ENCODE data around the gene WNT7B. TPM values are rescaled to one million over a fixed set of nuclear protein-coding genes. Genes with fewer than 3 reads are reported as not detected.

Gene WNT7B
- total RNA-seq, 1 experiment from 2014 or later = 0.33 TPM

GRCh38 chr22:45911601-45912271 lies 65.2 kb downstream of the WNT7B start:
- H3K4me1 Mint-ChIP-seq = no peaks in the 10 kb centered on the region
- peaks cover 6% of the 10 kb centered on the region for H3K9me3 Mint-ChIP-seq
- H3K27me3 Mint-ChIP-seq (ENCODE audit: low read depth) = no peaks in the 10 kb centered on the region; the same call in 1 of the 2 replicates
- H3K27ac Mint-ChIP-seq = no peak overlapping the region
- POLR2A ChIA-PET = no interaction called here
- CTCF ChIA-PET = interaction anchor here (0.6 to 2.6 kb wide), 6 partner anchors 14 to 240 kb away, joined by 3 to 9 read pairs (median 3); no protein-coding TSS in a partner anchor
- no peak; the same call in 1 of the 2 replicates for ATAC-seq
- no peak for DNase-seq (ENCODE audit: low spot score)
- TF ChIP-seq USF2 (CRISPR knock-in tag; IDR thresholded peaks at IDR 0.05) (no peak), ZNF425 (CRISPR knock-in tag; conservative IDR thresholded peaks at IDR 0.05) (no peak), GABPB1 (CRISPR knock-in tag; IDR thresholded peaks at IDR 0.05) (peak; percentile 64; the same call in 1 of the 2 replicates)
- no peak overlapping the region for H3K4me3 Mint-ChIP-seq
- H3K36me3 Mint-ChIP-seq = no peaks in the 10 kb centered on the region

- Mint-ChIP-seq H3K4me1 (no peaks in the 10 kb centered on the region), H3K27me3 (ENCODE audit: low read depth) (no peaks in the 10 kb centered on the region; the same call in 1 of the 2 replicates), H3K4me3 (no peak overlapping the region), H3K27ac (no peak overlapping the region), H3K9me3 (peaks cover 6% of the 10 kb centered on the region), H3K36me3 (no peaks in the 10 kb centered on the region)
- no peak for ATAC-seq
- ChIA-PET CTCF (interaction anchor here (0.6 to 2.6 kb wide), 5 partner anchors 15 to 241 kb away, joined by 3 to 9 read pairs (median 3); no protein-coding TSS in a partner anchor), POLR2A (no interaction called here)
- no peak for DNase-seq (ENCODE audit: low spot score)
- TF ChIP-seq ZNF121 (CRISPR knock-in tag; IDR thresholded peaks at IDR 0.05) = no peak
- TF ChIP-seq, protein P1, sequence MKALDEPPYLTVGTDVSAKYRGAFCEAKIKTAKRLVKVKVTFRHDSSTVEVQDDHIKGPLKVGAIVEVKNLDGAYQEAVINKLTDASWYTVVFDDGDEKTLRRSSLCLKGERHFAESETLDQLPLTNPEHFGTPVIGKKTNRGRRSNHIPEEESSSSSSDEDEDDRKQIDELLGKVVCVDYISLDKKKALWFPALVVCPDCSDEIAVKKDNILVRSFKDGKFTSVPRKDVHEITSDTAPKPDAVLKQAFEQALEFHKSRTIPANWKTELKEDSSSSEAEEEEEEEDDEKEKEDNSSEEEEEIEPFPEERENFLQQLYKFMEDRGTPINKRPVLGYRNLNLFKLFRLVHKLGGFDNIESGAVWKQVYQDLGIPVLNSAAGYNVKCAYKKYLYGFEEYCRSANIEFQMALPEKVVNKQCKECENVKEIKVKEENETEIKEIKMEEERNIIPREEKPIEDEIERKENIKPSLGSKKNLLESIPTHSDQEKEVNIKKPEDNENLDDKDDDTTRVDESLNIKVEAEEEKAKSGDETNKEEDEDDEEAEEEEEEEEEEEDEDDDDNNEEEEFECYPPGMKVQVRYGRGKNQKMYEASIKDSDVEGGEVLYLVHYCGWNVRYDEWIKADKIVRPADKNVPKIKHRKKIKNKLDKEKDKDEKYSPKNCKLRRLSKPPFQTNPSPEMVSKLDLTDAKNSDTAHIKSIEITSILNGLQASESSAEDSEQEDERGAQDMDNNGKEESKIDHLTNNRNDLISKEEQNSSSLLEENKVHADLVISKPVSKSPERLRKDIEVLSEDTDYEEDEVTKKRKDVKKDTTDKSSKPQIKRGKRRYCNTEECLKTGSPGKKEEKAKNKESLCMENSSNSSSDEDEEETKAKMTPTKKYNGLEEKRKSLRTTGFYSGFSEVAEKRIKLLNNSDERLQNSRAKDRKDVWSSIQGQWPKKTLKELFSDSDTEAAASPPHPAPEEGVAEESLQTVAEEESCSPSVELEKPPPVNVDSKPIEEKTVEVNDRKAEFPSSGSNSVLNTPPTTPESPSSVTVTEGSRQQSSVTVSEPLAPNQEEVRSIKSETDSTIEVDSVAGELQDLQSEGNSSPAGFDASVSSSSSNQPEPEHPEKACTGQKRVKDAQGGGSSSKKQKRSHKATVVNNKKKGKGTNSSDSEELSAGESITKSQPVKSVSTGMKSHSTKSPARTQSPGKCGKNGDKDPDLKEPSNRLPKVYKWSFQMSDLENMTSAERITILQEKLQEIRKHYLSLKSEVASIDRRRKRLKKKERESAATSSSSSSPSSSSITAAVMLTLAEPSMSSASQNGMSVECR (CRISPR knock-in tag; IDR thresholded peaks at IDR 0.05; ENCODE audit: borderline replicate concordance) = no peak
- TF ChIP-seq STAT6 (CRISPR knock-in tag; conservative IDR thresholded peaks at IDR 0.05; ENCODE audit: low read depth) = no peak
- TF ChIP-seq SP1 (CRISPR knock-in tag; conservative IDR thresholded peaks at IDR 0.05) = no peak
- TF ChIP-seq HMGXB4 (CRISPR knock-in tag; IDR thresholded peaks at IDR 0.05) = no peak
- TF ChIP-seq ZNF263 (CRISPR knock-in tag; IDR thresholded peaks at IDR 0.05; ENCODE audit: low read depth) = no peak
- no peak for TF ChIP-seq TP53 (CRISPR knock-in tag; IDR thresholded peaks at IDR 0.05)
- TF ChIP-seq NFE2L1 (CRISPR knock-in tag; IDR thresholded peaks at IDR 0.05) = no peak
- TF ChIP-seq ELF4 (CRISPR knock-in tag; IDR thresholded peaks at IDR 0.05; ENCODE audit: low read depth) = no peak
- TF ChIP-seq TCF7 (CRISPR knock-in tag; IDR thresholded peaks at IDR 0.05; ENCODE audit: low read depth) = no peak
- TF ChIP-seq ZNF423 (CRISPR knock-in tag; IDR thresholded peaks at IDR 0.05) = no peak
- TF ChIP-seq FOXP1 (CRISPR knock-in tag; IDR thresholded peaks at IDR 0.05; ENCODE audit: borderline replicate concordance) = no peak
- no peak for TF ChIP-seq ETV6 (CRISPR knock-in tag; IDR thresholded peaks at IDR 0.05)
- no peak for TF ChIP-seq MYBL2 (CRISPR knock-in tag; IDR thresholded peaks at IDR 0.05)
- no peak for TF ChIP-seq ZNF138 (CRISPR knock-in tag; conservative IDR thresholded peaks at IDR 0.05)
- no peak for TF ChIP-seq ZNF425 (CRISPR knock-in tag; conservative IDR thresholded peaks at IDR 0.05)
- no peak for TF ChIP-seq NR2C2 (CRISPR knock-in tag; IDR thresholded peaks at IDR 0.05)
These were observed 66.0 kb downstream of the WNT7B start for GRCh38 chr22:45910928-45911467.
